PC-9 (cell line): ENCODE results near the gene ZNF692. TPM values are rescaled to one million over a fixed set of nuclear protein-coding genes. Genes with fewer than 3 reads are reported as not detected.

Experiments used
- BruUV-seq: library from RNA; stranded (reverse); fragments of 400-500 nt; replicated peaks from 2 replicates; lab custom pipeline; 2021; lab: Mats Ljungman, UMichigan
- CTCF ChIA-PET: fragments of 300-600 bp; sonication (Branson Sonifier 250); formaldehyde crosslinking; loops from one replicate; lab custom pipeline; 2022; ENCODE audit warnings: antibody characterized with exemption; lab: Charles Lee
- POLR2A ChIA-PET: fragments of 300-600 bp; sonication (Branson Sonifier 250); formaldehyde crosslinking; loops from one replicate; lab custom pipeline; 2022; ENCODE audit warnings: antibody characterized with exemption; ENCODE audit not compliant: unreplicated experiment; lab: Charles Lee
- DNase-seq, 2 experiments: peaks; one replicate each; pipeline versions ENCODE4 v3.0.0 to v3.0.0-alpha.2; 2015 to 2022; ENCODE audit warnings: mixed read lengths in 1 of 2
- H2AFZ ChIP-seq: fragments of 200-600 bp; sonication (generic); 2 replicates; pipeline ENCODE4 v1.8.1; 2017; ENCODE audit warnings: antibody characterized with exemption
- H3F3A ChIP-seq: fragments of 200-600 bp; sonication (generic); 2 replicates; pipeline ENCODE4 v1.8.1; 2017; ENCODE audit warnings: antibody characterized with exemption, mild to moderate bottlenecking, low read depth; ENCODE audit not compliant: insufficient read depth
- H3K27ac ChIP-seq: fragments of 200-600 bp; sonication (generic); 2 replicates; pipeline ENCODE4 v1.6.1; 2016; ENCODE audit warnings: mixed run types
- H3K27me3 ChIP-seq: fragments of 200-600 bp; sonication (generic); 2 replicates; pipeline ENCODE4 v1.6.1; 2016; ENCODE audit warnings: low read depth, mixed run types; ENCODE audit not compliant: insufficient read depth
- H3K36me3 ChIP-seq: fragments of 200-600 bp; sonication (generic); 2 replicates; pipeline ENCODE4 v1.6.1; 2016; ENCODE audit warnings: low read depth, mixed run types
- H3K4me1 ChIP-seq: fragments of 200-600 bp; sonication (generic); replicated peaks from 2 replicates; pipeline ENCODE4 v1.6.1; 2016; ENCODE audit warnings: mixed run types; ENCODE audit not compliant: insufficient read depth
- H3K4me2 ChIP-seq: fragments of 200-600 bp; sonication (generic); 2 replicates; pipeline ENCODE4 v1.6.1; 2017; ENCODE audit warnings: mixed run types
- H3K4me3 ChIP-seq: fragments of 200-600 bp; sonication (generic); 2 replicates; pipeline ENCODE4 v1.6.1; 2016; ENCODE audit warnings: mixed run types
- H3K79me2 ChIP-seq: fragments of 200-600 bp; sonication (generic); 2 replicates; pipeline ENCODE4 v1.6.1; 2017; ENCODE audit warnings: low read depth, mixed run types
- H3K9me2 ChIP-seq: fragments of 200-600 bp; sonication (generic); 2 replicates; pipeline ENCODE4 v1.8.1; 2017; ENCODE audit warnings: mild to moderate bottlenecking; ENCODE audit not compliant: insufficient read depth
- H3K9me3 ChIP-seq: fragments of 200-600 bp; sonication (generic); 2 replicates; pipeline ENCODE4 v1.8.1; 2016; ENCODE audit warnings: low read depth; ENCODE audit not compliant: insufficient read depth
- H4K20me1 ChIP-seq: fragments of 200-600 bp; sonication (generic); 2 replicates; pipeline ENCODE4 v1.8.1; 2017; ENCODE audit not compliant: insufficient read depth
- CTCF ChIP-seq: fragments of 200-600 bp; sonication (generic); conservative IDR thresholded peaks from 2 replicates; pipeline ENCODE4 v1.6.1; 2017; ENCODE audit warnings: mixed run types, antibody characterized with exemption, mild to moderate bottlenecking, moderate library complexity
- EZH2 ChIP-seq: fragments of 200-600 bp; sonication (generic); IDR thresholded peaks from 2 replicates; pipeline ENCODE4 v1.8.0; 2017; ENCODE audit warnings: antibody characterized with exemption, low read depth
- intact Hi-C: fragments of 100-400 bp; cut with micrococcal nuclease; formaldehyde crosslinking; loops from one replicate; pipeline ENCODE4 v1.10.0; 2022; ENCODE audit not compliant: unreplicated experiment
- total RNA-seq: library from RNA; stranded (reverse); gene quantifications from 2 replicates; pipeline ENCODE4 v1.2.3, GENCODE V29; 2021

Gene ZNF692
- total RNA-seq, 1 experiment from 2014 or later = 46.6 TPM

GRCh38 chr1:248811514-248812490 is 47.1 kb downstream of the ZNF692 start:
- Histone ChIP-seq H4K20me1 (no peaks in the 10 kb centered on the region), H3K9me2 (no peaks in the 10 kb centered on the region), H3K27me3 (no peaks in the 10 kb centered on the region), H3K4me3 (no peak overlapping the region), H2AFZ (no peak overlapping the region), H3K36me3 (no peaks in the 10 kb centered on the region), H3K27ac (no peak overlapping the region), H3K9me3 (no peaks in the 10 kb centered on the region), H3K4me2 (no peak overlapping the region), H3F3A (no peaks in the 10 kb centered on the region), H3K4me1 (no peaks in the 10 kb centered on the region), H3K79me2 (no peaks in the 10 kb centered on the region)
- intact Hi-C loops = loop anchor here (1.0 kb wide), 1 partner anchor 11 kb away; no protein-coding TSS in a partner anchor
- no peak for DNase-seq
- no TSS peak for BruUV-seq
- POLR2A ChIA-PET = interaction anchor here (0.7 kb wide), 1 partner anchor 983 kb away, joined by 5 read pairs; no protein-coding TSS in a partner anchor
- CTCF ChIA-PET = no interaction called here
- no peak for TF ChIP-seq EZH2
- no peak for TF ChIP-seq CTCF

DNA sequence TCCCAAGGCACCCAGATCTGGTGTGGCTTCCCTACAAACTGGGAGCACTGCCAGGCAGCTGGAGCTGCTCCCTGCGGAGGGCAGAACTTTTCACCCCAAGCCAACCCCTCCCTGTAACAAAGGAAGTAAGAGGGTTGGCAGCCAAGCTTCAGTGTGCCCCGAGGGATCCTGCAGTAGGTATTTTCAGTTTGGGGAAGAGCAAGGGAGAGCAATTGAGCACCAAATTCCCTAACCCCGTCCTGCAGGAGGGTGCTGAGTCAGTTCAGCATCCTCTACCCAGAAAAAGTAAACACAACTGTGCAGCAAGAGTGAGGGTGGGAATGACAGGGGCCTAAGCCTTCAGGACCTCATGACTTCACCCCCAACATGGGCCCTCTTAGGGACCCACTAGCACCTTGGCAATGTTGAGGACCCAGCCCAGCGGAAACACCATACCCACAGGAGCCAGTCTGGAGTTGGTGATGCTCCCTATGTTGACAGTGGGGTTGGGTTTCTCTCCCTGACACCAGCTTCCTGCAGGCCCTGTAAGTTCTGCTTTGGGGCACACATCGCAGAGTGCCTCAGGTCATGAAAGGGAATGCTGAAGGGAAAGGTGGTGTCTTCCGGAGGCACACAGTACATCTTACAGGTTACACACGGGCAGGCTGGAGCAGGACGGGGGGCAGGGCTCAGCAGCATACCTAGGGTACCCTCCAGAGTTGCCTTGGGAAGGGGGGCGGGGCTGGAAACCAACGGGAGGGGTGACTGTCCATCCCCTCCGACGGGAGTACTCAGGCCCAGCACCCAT is 48.0 kb downstream of the ZNF692 start:
- no peak overlapping the region for H3K27ac ChIP-seq
- no peaks in the 10 kb centered on the region for H3K9me2 ChIP-seq
- no peaks in the 10 kb centered on the region for H4K20me1 ChIP-seq
- no peak overlapping the region for H3K4me3 ChIP-seq
- no peaks in the 10 kb centered on the region for H3K79me2 ChIP-seq
- intact Hi-C loops = loop anchor here (1.0 kb wide), 1 partner anchor 12 kb away; no protein-coding TSS in a partner anchor
- no peaks in the 10 kb centered on the region for H3K9me3 ChIP-seq
- H3K27me3 ChIP-seq = no peaks in the 10 kb centered on the region
- ChIA-PET CTCF (no interaction called here), POLR2A (interaction anchor here (0.7 kb wide), 1 partner anchor 982 kb away, joined by 5 read pairs; no protein-coding TSS in a partner anchor)
- H3K4me1 ChIP-seq = no peaks in the 10 kb centered on the region
- TF ChIP-seq EZH2 (no peak), CTCF (no peak)
- no peaks in the 10 kb centered on the region for H3K36me3 ChIP-seq
- H2AFZ ChIP-seq = no peak overlapping the region
- no peak overlapping the region for H3K4me2 ChIP-seq
- DNase-seq = peak in 1 of 2 experiments; percentile 41
- no TSS peak for BruUV-seq
- no peaks in the 10 kb centered on the region for H3F3A ChIP-seq

DNA sequence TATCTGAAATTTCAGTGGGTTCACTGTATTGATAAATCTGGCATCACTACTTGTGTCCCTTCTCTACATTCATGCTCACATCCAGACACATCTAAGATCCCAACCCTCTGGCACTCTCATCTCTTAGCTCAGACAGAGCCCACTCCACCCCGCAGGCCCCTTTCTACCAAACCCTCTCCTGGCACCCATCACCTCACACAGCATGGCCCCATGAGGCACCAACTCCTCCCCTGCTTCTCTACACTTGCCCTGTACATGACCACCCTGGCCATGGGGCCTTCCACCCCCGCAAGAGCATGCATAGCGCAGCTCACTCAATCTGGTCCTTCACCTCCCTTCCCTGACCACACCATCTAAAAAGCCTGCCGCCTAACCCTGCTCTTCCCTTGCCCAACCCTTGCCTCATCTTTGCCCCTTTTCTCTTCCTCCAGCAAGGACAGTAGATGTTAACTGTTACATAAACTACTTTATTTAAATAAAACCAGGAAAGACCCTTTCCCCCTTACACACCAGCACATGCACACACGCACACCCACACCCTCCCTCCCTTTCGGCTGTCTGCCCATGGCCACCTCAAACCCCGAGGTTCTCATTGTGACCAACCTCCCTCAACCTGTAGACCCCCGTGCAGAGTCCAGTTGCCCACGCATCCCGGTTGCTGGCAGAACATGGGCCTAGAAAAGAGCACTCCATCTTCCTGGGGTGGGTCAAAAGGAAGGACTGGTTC is 48.7 kb downstream of the ZNF692 start:
- no peaks in the 10 kb centered on the region for H3F3A ChIP-seq
- no peaks in the 10 kb centered on the region for H4K20me1 ChIP-seq
- no peak overlapping the region for H3K4me3 ChIP-seq
- no peaks in the 10 kb centered on the region for H3K9me3 ChIP-seq
- no peak overlapping the region for H3K27ac ChIP-seq
- no peaks in the 10 kb centered on the region for H3K27me3 ChIP-seq
- no peaks in the 10 kb centered on the region for H3K4me1 ChIP-seq
- H3K9me2 ChIP-seq = no peaks in the 10 kb centered on the region
- no peak overlapping the region for H2AFZ ChIP-seq
- intact Hi-C loops = loop anchor here (2.0 kb wide), 1 partner anchor 187 kb away; no protein-coding TSS in a partner anchor
- DNase-seq = no peak
- TF ChIP-seq CTCF (no peak), EZH2 (no peak)
- no peaks in the 10 kb centered on the region for H3K79me2 ChIP-seq
- BruUV-seq = no TSS peak
- no peaks in the 10 kb centered on the region for H3K36me3 ChIP-seq
- no peak overlapping the region for H3K4me2 ChIP-seq
- ChIA-PET CTCF (no interaction called here), POLR2A (no interaction called here)
